ENCODE results near the gene PPARA.

Gene PPARA

GRCh38 chr22:46108564-46109473, 41.5 kb upstream of the PPARA start:
- in situ Hi-C loops (cut with MboI; ENCODE audit: low pct_unique_long_range_greater_than_20kb, low sequenced_read_pairs, unreplicated experiment), result no loop called here
- no peak for DNase-seq (ENCODE audit: low spot score)
- TF ChIP-seq CTCF (IDR thresholded peaks at IDR 0.05; ENCODE audit: extremely low read depth, insufficient read depth, missing control alignments), result no peak

- in situ Hi-C loops (cut with MboI; ENCODE audit: low pct_unique_long_range_greater_than_20kb, low sequenced_read_pairs, unreplicated experiment), result no loop called here
- DNase-seq (ENCODE audit: low spot score), result no peak
- no peak for TF ChIP-seq CTCF (IDR thresholded peaks at IDR 0.05; ENCODE audit: extremely low read depth, insufficient read depth, missing control alignments)
Observed at GRCh38 chr22:46109474-46110003, 40.8 kb upstream of the PPARA start.

GRCh38 chr22:46110215-46110614, 40.1 kb upstream of the PPARA start:
- no peak for TF ChIP-seq CTCF (IDR thresholded peaks at IDR 0.05; ENCODE audit: extremely low read depth, insufficient read depth, missing control alignments)
- no peak for DNase-seq (ENCODE audit: low spot score)
- in situ Hi-C loops (cut with MboI; ENCODE audit: low pct_unique_long_range_greater_than_20kb, low sequenced_read_pairs, unreplicated experiment), result no loop called here

- in situ Hi-C loops (cut with MboI; ENCODE audit: low pct_unique_long_range_greater_than_20kb, low sequenced_read_pairs, unreplicated experiment), result no loop called here
- DNase-seq (ENCODE audit: low spot score), result no peak
- no peak for TF ChIP-seq CTCF (IDR thresholded peaks at IDR 0.05; ENCODE audit: extremely low read depth, insufficient read depth, missing control alignments)
Observed at GRCh38 chr22:46111645-46112306, 38.5 kb upstream of the PPARA start.

GRCh38 chr22:46112405-46112804, 37.9 kb upstream of the PPARA start:
- no peak for DNase-seq (ENCODE audit: low spot score)
- in situ Hi-C loops (cut with MboI; ENCODE audit: low pct_unique_long_range_greater_than_20kb, low sequenced_read_pairs, unreplicated experiment), result no loop called here
- no peak for TF ChIP-seq CTCF (IDR thresholded peaks at IDR 0.05; ENCODE audit: extremely low read depth, insufficient read depth, missing control alignments)

GRCh38 chr22:46113110-46113909, 37.0 kb upstream of the PPARA start:
- TF ChIP-seq CTCF (IDR thresholded peaks at IDR 0.05; ENCODE audit: extremely low read depth, insufficient read depth, missing control alignments), result no peak
- in situ Hi-C loops (cut with MboI; ENCODE audit: low pct_unique_long_range_greater_than_20kb, low sequenced_read_pairs, unreplicated experiment), result no loop called here
- no peak for DNase-seq (ENCODE audit: low spot score)

Measured in GM13977 (cell line).